ENCODE results near the gene SPATA31D1.

Gene SPATA31D1

GRCh38 chr9:81974764-81975163 lies 13.8 kb upstream of the SPATA31D1 start:
- no peak for TF ChIP-seq CTCF (IDR thresholded peaks at IDR 0.05; ENCODE audit: extremely low read depth, missing control alignments)
- no peak for DNase-seq (ENCODE audit: low spot score)

- no peak for TF ChIP-seq CTCF (IDR thresholded peaks at IDR 0.05; ENCODE audit: extremely low read depth, missing control alignments)
- no peak for DNase-seq (ENCODE audit: low spot score)
Observed at GRCh38 chr9:81976351-81976750, 12.2 kb upstream of the SPATA31D1 start.

GRCh38 chr9:81979196-81979595 lies 9.4 kb upstream of the SPATA31D1 start:
- no peak for DNase-seq (ENCODE audit: low spot score)
- no peak for TF ChIP-seq CTCF (IDR thresholded peaks at IDR 0.05; ENCODE audit: extremely low read depth, missing control alignments)

GRCh38 chr9:81980568-81980967 lies 8.0 kb upstream of the SPATA31D1 start:
- no peak for DNase-seq (ENCODE audit: low spot score)
- TF ChIP-seq CTCF (IDR thresholded peaks at IDR 0.05; ENCODE audit: extremely low read depth, missing control alignments) = no peak

GRCh38 chr9:81981883-81982282 lies 6.7 kb upstream of the SPATA31D1 start:
- DNase-seq (ENCODE audit: low spot score) = no peak
- no peak for TF ChIP-seq CTCF (IDR thresholded peaks at IDR 0.05; ENCODE audit: extremely low read depth, missing control alignments)

GRCh38 chr9:81984928-81985327 lies 3.6 kb upstream of the SPATA31D1 start:
- no peak for TF ChIP-seq CTCF (IDR thresholded peaks at IDR 0.05; ENCODE audit: extremely low read depth, missing control alignments)
- no peak for DNase-seq (ENCODE audit: low spot score)

GRCh38 chr9:81986051-81986450 lies 2.5 kb upstream of the SPATA31D1 start:
- TF ChIP-seq CTCF (IDR thresholded peaks at IDR 0.05; ENCODE audit: extremely low read depth, missing control alignments) = no peak
- DNase-seq (ENCODE audit: low spot score) = no peak

All from GM20000 (cell line).